ENCODE data around the gene C3orf49. TPM values are rescaled to one million over a fixed set of nuclear protein-coding genes. Genes with fewer than 3 reads are reported as not detected.

C3orf49 gene
- total RNA-seq, 1 experiment from 2014 or later = not detected

GRCh38 chr3:63874769-63875168 lies 55.7 kb downstream of the C3orf49 start:
- in situ Hi-C loops (cut with HindIII; ENCODE audit: low pct_unique_long_range_greater_than_20kb, low sequenced_read_pairs) = no loop called here

GRCh38 chr3:63875510-63875909 lies 56.4 kb downstream of the C3orf49 start:
- DNase-seq (ENCODE audit: low read depth) = no peak
- in situ Hi-C loops (cut with HindIII; ENCODE audit: low pct_unique_long_range_greater_than_20kb, low sequenced_read_pairs) = no loop called here

More at GRCh38 chr3:63874769-63875168, 55.7 kb downstream of the C3orf49 start:
- no peak for DNase-seq (ENCODE audit: low read depth)

DNA sequence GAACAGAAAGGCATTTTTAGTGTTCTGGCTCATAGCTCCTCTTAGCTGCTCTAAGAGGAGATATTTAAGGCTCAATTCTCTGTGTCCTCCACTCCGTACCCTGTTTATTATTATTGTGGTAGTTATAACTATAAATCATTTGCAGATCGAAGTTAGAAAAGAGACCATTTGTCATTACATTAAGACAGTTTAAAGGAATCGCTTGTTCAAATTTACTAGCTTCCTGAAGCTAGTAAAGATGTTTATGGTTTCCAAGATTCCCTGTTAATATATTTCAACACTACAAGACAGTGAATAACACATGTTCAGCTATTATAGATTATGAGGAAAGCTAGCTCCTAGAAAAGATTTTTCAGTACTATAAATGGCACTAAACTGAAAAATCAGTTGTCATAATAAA lies 57.2 kb downstream of the C3orf49 start:
- in situ Hi-C loops (cut with HindIII; ENCODE audit: low pct_unique_long_range_greater_than_20kb, low sequenced_read_pairs) = no loop called here

DNA sequence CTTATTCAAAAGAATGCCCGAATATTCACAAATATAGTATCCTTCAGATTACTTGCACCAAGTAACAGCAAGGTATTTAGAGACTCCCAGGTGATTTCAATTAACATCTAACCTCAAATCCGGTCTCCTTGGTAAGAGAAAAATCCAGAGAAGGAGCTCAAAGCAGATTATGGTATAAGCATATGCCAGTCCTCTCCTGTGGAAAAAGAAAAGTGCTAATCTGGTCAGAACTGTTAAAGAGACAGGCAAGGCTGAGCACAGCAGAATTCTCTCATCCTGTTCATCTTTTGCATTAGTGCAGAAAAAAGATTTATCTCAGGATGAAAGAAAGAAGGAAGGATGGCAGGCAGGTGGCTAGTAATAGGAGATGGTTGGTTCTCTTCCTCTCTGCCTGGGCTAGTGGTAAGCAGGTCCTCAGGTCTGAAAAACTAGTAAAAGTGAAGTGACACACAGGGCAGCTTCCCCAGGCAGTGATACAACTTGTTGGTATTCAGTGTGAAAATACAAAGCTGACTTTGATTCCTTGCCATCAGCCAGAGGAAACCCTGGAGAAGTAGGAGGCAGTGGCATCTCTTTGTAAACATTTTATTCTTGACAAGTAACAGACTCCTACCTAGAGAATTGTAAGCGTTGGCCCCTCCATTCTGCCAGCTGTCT lies 58.8 kb downstream of the C3orf49 start:
- in situ Hi-C loops (cut with HindIII; ENCODE audit: low pct_unique_long_range_greater_than_20kb, low sequenced_read_pairs) = no loop called here
- no peak for DNase-seq (ENCODE audit: low read depth)

More for the DNA sequence above, 57.2 kb downstream of the C3orf49 start:
- DNase-seq (ENCODE audit: low read depth) = no peak

GRCh38 chr3:63878394-63879060 lies 59.4 kb downstream of the C3orf49 start:
- DNase-seq (ENCODE audit: low read depth) = no peak
- in situ Hi-C loops (cut with HindIII; ENCODE audit: low pct_unique_long_range_greater_than_20kb, low sequenced_read_pairs) = no loop called here

DNA sequence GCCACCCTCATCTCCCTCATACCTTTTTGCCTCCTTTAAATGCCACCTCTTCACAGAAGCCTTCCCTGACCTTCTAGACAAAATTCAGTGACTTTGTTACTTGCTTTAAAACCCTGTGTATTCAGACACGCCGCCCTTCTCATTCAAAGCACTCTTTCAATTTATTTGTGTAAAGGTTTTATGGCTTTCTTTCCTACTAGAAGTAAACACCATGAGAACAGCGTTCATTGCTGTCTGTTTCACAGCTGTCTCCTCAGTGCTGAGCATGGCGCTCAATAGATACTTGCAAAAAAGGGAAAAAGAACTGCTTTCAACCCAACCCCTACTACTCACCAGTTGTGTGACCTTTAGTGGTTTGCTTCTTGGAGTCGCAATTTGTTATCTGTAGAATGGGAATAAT lies 61.6 kb downstream of the C3orf49 start:
- DNase-seq (ENCODE audit: low read depth) = no peak
- in situ Hi-C loops (cut with HindIII; ENCODE audit: low pct_unique_long_range_greater_than_20kb, low sequenced_read_pairs) = no loop called here

GRCh38 chr3:63886858-63887257 lies 67.8 kb downstream of the C3orf49 start:
- in situ Hi-C loops (cut with HindIII; ENCODE audit: low pct_unique_long_range_greater_than_20kb, low sequenced_read_pairs) = no loop called here

GRCh38 chr3:63891518-63891917 lies 72.4 kb downstream of the C3orf49 start:
- no peak for DNase-seq (ENCODE audit: low read depth)
- in situ Hi-C loops (cut with HindIII; ENCODE audit: low pct_unique_long_range_greater_than_20kb, low sequenced_read_pairs) = no loop called here

More at GRCh38 chr3:63886858-63887257, 67.8 kb downstream of the C3orf49 start:
- DNase-seq (ENCODE audit: low read depth) = no peak

- in situ Hi-C loops (cut with HindIII; ENCODE audit: low pct_unique_long_range_greater_than_20kb, low sequenced_read_pairs) = no loop called here
- no peak for DNase-seq (ENCODE audit: low read depth)
Measured at GRCh38 chr3:63892773-63893352, 73.8 kb downstream of the C3orf49 start.

- no peak for DNase-seq (ENCODE audit: low read depth)
- in situ Hi-C loops (cut with HindIII; ENCODE audit: low pct_unique_long_range_greater_than_20kb, low sequenced_read_pairs) = no loop called here
Measured at GRCh38 chr3:63895422-63896189, 76.5 kb downstream of the C3orf49 start.

GRCh38 chr3:63896332-63897030 lies 77.4 kb downstream of the C3orf49 start:
- in situ Hi-C loops (cut with HindIII; ENCODE audit: low pct_unique_long_range_greater_than_20kb, low sequenced_read_pairs) = no loop called here
- no peak for DNase-seq (ENCODE audit: low read depth)

Other genes starting within 250 kb of the C3orf49 start
- gene SNTN, start 166.6 kb upstream of the C3orf49 start, total RNA-seq (2014; rRNA removed; shearing (Covaris generic); ENCODE audit: low replicate concordance) = not detected in 2 replicates
- gene THOC7, start 44.5 kb downstream of the C3orf49 start, total RNA-seq (2014; rRNA removed; shearing (Covaris generic); ENCODE audit: low replicate concordance) = 87.3 and 102 TPM in 2 replicates
- gene ATXN7, start 44.6 kb downstream of the C3orf49 start, total RNA-seq (2014; rRNA removed; shearing (Covaris generic); ENCODE audit: low replicate concordance) = 2.3 and 5.9 TPM in 2 replicates
- gene SCAANT1, start 93.1 kb downstream of the C3orf49 start, total RNA-seq (2014; rRNA removed; shearing (Covaris generic); ENCODE audit: low replicate concordance) = not detected in 2 replicates
- gene PSMD6, start 204.2 kb downstream of the C3orf49 start, total RNA-seq (2014; rRNA removed; shearing (Covaris generic); ENCODE audit: low replicate concordance) = 40.6 and 49.6 TPM in 2 replicates

All from Caki2 (cell line).